Stimulated activated effector memory CD8-positive, alpha-beta T cell treated with anti-CD3 and anti-CD28 coated beads, Interleukin-12 subunit alpha, Interleukin-12 subunit beta, amount 100 ng/mL, for 72 hours (primary cell): ENCODE results near the gene MYBPC2.

Source experiments
- ATAC-seq: fragments of 150-1000 bp; cut with Tn5 transposase; 2 replicates; pipeline ENCODE4 v1.10.0; 2021
- DNase-seq, 2 donors: peaks; one replicate each; pipeline ENCODE4 v3.0.0; 2021 to 2022; ENCODE audit warnings: low spot score in 2 of 2
- H3K27ac Mint-ChIP-seq: one replicate; pipeline ENCODE4 v1.8.0; 2022; ENCODE audit warnings: mild to moderate bottlenecking, mixed read lengths
- H3K36me3 Mint-ChIP-seq: one replicate; pipeline ENCODE4 v1.8.0; 2022; ENCODE audit warnings: mild to moderate bottlenecking, mixed read lengths
- H3K4me1 Mint-ChIP-seq: one replicate; pipeline ENCODE4 v1.8.0; 2022; ENCODE audit warnings: mixed read lengths
- H3K4me3 Mint-ChIP-seq: one replicate; pipeline ENCODE4 v1.8.0; 2022; ENCODE audit warnings: mild to moderate bottlenecking, mixed read lengths
- H3K9me3 Mint-ChIP-seq: one replicate; pipeline ENCODE4 v1.8.0; 2022; ENCODE audit warnings: mixed read lengths

MYBPC2 gene

GRCh38 chr19:50401605-50402450, 30.9 kb upstream of the MYBPC2 start:
- Mint-ChIP-seq H3K4me1 (peaks cover 13% of the 10 kb centered on the region), H3K27ac (no peak overlapping the region), H3K36me3 (peaks cover 87% of the 10 kb centered on the region), H3K4me3 (no peak overlapping the region), H3K9me3 (no peaks in the 10 kb centered on the region)
- DNase-seq = no peak
- ATAC-seq = no peak

- no peak for ATAC-seq
- Mint-ChIP-seq H3K9me3 (no peaks in the 10 kb centered on the region), H3K4me3 (no peak overlapping the region), H3K36me3 (peaks cover 91% of the 10 kb centered on the region), H3K27ac (no peak overlapping the region), H3K4me1 (peaks cover 11% of the 10 kb centered on the region)
- DNase-seq = no peak
These were observed 30.0 kb upstream of the MYBPC2 start for GRCh38 chr19:50402544-50403301.

DNA sequence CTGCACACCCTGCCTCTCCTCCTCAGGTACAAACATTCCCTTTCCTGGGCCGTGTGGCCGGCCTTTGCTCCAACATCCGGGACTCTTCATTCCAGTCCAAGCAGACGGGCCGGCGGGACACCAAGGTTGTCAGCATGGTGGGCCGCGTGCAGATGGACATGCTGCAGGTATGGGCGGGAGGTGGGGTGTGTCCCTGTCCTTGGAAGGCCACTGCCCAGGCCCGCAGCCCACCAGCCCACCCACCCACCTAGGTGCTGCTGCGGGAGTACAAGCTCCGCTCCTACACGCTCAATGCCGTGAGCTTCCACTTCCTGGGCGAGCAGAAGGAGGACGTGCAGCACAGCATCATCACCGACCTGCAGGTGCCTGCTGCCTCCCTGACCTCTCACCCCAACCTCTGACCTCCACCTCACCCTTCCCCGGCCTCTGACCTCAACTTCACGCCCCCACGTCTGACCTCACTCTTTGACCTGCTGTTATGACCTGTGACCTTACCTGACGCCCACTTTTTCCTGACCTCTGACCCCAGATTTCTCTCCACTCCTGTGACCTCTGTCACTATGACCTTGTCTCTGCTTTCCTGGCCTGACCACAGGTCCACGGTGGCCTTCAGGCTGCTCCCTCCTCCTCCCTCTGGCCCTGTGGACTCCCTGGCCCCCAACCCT, 26.4 kb upstream of the MYBPC2 start:
- Mint-ChIP-seq H3K9me3 (no peaks in the 10 kb centered on the region), H3K27ac (no peak overlapping the region), H3K4me3 (no peak overlapping the region), H3K4me1 (no peaks in the 10 kb centered on the region), H3K36me3 (peaks cover 80% of the 10 kb centered on the region)
- DNase-seq (no peak), ATAC-seq (no peak)

DNA sequence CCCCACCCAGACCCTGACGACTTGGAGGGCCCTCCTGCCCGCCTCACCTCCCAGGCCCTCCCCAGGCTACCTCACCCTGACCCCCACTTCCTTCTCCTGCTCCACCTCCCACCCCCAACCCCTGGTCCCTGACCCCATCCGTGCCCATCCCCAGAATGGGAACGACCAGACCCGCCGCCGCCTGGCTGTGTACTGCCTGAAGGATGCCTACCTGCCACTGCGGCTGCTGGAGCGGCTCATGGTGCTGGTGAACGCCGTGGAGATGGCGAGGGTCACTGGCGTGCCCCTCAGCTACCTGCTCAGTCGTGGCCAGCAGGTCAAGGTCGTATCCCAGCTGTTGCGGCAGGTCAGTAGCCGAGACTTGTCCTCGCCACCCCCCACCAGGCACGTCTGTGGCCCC, 25.9 kb upstream of the MYBPC2 start:
- Mint-ChIP-seq H3K27ac (no peak overlapping the region), H3K4me3 (no peak overlapping the region), H3K36me3 (peaks cover 74% of the 10 kb centered on the region), H3K9me3 (no peaks in the 10 kb centered on the region), H3K4me1 (no peaks in the 10 kb centered on the region)
- ATAC-seq (no peak), DNase-seq (no peak)

DNA sequence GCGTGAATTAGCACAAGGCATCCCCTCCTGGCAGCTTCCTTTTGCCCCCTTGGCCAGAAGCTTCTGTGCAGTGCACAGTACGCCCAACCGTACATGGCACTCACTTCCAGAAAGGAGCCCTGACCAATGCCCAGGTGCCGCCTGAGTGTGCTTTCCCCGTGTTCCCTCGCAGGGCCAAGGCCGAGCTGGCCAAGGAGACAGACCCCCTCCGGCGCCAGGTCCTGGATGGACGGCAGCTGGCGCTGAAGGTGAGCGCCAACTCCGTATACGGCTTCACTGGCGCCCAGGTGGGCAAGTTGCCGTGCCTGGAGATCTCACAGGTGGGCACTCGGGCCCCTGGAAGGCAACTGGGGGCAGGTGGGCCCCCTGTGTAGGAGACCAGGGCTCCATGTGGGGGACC, 23.3 kb upstream of the MYBPC2 start:
- Mint-ChIP-seq H3K4me3 (no peak overlapping the region), H3K27ac (no peak overlapping the region), H3K36me3 (peaks cover 72% of the 10 kb centered on the region), H3K9me3 (no peaks in the 10 kb centered on the region), H3K4me1 (no peaks in the 10 kb centered on the region)
- ATAC-seq (no peak), DNase-seq (no peak)

DNA sequence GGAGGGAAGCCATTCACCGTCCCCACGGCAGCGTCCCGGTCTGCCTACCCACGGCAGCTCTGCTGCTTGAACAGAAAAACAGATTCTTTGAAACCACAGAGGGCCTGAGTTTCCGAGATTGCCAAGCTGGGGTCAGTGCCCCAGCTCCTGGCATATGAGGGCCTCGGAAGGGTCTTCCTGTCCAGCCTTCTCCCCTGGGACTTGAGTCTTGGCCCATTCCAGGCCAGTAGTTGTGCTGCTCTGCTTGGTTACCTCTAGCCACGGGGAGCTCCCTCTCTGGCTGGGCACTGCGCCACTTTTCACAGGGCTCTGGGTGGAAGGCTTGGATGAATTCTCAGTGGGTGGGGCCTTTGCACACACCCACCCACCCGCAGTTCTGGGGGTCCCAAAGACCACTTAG, 22.6 kb upstream of the MYBPC2 start:
- Mint-ChIP-seq H3K9me3 (no peaks in the 10 kb centered on the region), H3K27ac (no peak overlapping the region), H3K4me3 (no peak overlapping the region), H3K36me3 (peaks cover 72% of the 10 kb centered on the region), H3K4me1 (peaks cover 8% of the 10 kb centered on the region)
- ATAC-seq (no peak), DNase-seq (no peak)

DNA sequence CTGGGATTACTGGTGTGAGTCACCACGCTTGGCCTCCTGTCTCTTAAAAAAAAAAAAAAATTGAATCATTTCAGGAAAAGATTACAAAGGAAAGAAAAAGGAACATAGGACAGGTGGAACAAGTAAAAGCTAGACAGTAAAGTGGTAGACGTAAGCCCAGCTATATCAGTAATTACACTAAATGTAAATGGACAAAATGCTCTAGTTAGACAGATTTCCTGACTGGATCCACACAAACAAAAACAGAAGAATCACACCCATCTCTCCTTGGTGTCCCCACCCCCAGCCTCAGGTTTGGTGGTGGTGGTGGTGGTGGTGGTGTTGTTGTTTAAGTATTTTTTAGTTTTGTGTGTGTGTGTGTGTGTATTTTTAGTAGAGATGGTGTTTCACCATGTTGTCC, 20.3 kb upstream of the MYBPC2 start:
- no peak overlapping the region for H3K27ac Mint-ChIP-seq
- peaks cover 58% of the 10 kb centered on the region for H3K36me3 Mint-ChIP-seq
- ATAC-seq (no peak), DNase-seq (no peak)
- H3K4me1 Mint-ChIP-seq = peaks cover 8% of the 10 kb centered on the region
- H3K4me3 Mint-ChIP-seq = no peak overlapping the region
- no peaks in the 10 kb centered on the region for H3K9me3 Mint-ChIP-seq

GRCh38 chr19:50413096-50413495, 19.6 kb upstream of the MYBPC2 start:
- Mint-ChIP-seq H3K36me3 (peaks cover 51% of the 10 kb centered on the region), H3K4me1 (peaks cover 8% of the 10 kb centered on the region), H3K27ac (no peak overlapping the region), H3K4me3 (no peak overlapping the region), H3K9me3 (no peaks in the 10 kb centered on the region)
- no peak for ATAC-seq
- no peak for DNase-seq

DNA sequence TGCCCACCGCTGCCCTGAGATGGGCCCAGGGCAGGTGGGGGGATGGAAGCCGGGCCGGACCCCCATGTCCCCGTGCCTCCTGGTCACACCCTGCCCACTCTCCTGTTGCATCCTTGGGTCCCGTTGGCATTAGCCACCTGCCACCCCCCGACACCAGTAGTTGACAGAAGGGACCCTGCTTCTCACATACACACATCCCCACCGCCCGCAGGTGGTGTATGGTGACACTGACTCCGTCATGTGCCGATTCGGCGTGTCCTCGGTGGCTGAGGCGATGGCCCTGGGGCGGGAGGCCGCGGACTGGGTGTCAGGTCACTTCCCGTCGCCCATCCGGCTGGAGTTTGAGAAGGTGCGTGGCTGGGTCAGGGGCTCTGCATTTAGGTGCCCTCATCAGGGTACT, 19.2 kb upstream of the MYBPC2 start:
- peaks cover 8% of the 10 kb centered on the region for H3K4me1 Mint-ChIP-seq
- no peaks in the 10 kb centered on the region for H3K9me3 Mint-ChIP-seq
- no peak overlapping the region for H3K4me3 Mint-ChIP-seq
- no peak for DNase-seq
- H3K27ac Mint-ChIP-seq = no peak overlapping the region
- ATAC-seq = no peak
- H3K36me3 Mint-ChIP-seq = peaks cover 46% of the 10 kb centered on the region

GRCh38 chr19:50414864-50415660, 17.6 kb upstream of the MYBPC2 start:
- H3K4me3 Mint-ChIP-seq = no peak overlapping the region
- peak; percentile 78 for ATAC-seq
- H3K27ac Mint-ChIP-seq = peak overlapping the region; percentile 32
- H3K36me3 Mint-ChIP-seq = peaks cover 41% of the 10 kb centered on the region
- peaks cover 22% of the 10 kb centered on the region for H3K4me1 Mint-ChIP-seq
- no peaks in the 10 kb centered on the region for H3K9me3 Mint-ChIP-seq
- DNase-seq = peak; percentile 75 to 87

GRCh38 chr19:50415661-50416033, 17.0 kb upstream of the MYBPC2 start:
- H3K4me3 Mint-ChIP-seq = no peak overlapping the region
- H3K4me1 Mint-ChIP-seq = peaks cover 26% of the 10 kb centered on the region
- no peak overlapping the region for H3K27ac Mint-ChIP-seq
- peaks cover 35% of the 10 kb centered on the region for H3K36me3 Mint-ChIP-seq
- no peaks in the 10 kb centered on the region for H3K9me3 Mint-ChIP-seq
- ATAC-seq (peak; percentile 5), DNase-seq (no peak)

DNA sequence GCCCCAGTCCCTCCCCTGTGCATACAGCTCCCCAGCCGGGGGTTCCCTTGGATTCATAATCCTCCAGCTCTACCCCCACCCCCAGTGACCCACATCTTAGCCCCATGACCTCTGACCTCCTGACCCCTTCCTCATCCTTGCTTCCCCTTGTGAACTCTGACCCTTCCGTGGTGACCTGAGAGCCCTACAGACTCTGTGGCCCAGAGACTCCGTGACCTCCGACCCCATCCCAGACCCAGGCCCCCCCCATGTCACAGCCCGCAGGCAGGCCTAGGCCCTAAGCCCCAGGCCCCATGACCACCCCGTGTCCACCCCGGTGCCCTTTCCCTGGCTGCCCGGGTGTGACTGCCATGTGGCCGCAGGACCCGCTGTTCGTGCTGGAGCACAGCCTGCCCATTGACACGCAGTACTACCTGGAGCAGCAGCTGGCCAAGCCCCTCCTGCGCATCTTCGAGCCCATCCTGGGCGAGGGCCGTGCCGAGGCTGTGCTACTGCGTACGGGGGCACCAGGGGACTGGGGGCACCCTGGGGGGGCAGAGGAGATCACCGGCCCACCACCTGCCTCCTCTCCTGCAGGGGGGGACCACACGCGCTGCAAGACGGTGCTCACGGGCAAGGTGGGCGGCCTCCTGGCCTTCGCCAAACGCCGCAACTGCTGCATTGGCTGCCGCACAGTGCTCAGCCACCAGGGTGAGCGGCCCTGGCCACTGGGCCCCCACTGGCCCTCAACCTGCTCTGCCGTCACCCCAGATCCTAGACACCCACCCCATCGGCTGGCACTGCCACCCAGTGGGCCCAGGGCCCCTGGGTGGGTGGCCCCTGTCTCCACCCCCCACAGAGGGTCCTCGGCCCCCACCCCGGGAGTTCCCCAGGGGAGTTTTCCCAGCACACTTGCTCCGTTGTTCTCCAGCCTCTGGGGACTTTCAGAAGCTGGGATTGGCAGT, 16.4 kb upstream of the MYBPC2 start:
- Mint-ChIP-seq H3K4me3 (no peak overlapping the region), H3K4me1 (peaks cover 26% of the 10 kb centered on the region)

GRCh38 chr19:50417111-50418081, 15.3 kb upstream of the MYBPC2 start:
- Mint-ChIP-seq H3K36me3 (peaks cover 26% of the 10 kb centered on the region), H3K4me1 (peaks cover 26% of the 10 kb centered on the region), H3K27ac (no peak overlapping the region), H3K4me3 (no peak overlapping the region), H3K9me3 (no peaks in the 10 kb centered on the region)
- DNase-seq (no peak), ATAC-seq (no peak)

More for the DNA sequence above, 16.4 kb upstream of the MYBPC2 start:
- ATAC-seq (no peak), DNase-seq (no peak)
- Mint-ChIP-seq H3K27ac (no peak overlapping the region), H3K9me3 (no peaks in the 10 kb centered on the region), H3K36me3 (peaks cover 31% of the 10 kb centered on the region)
